A673 (cell line): ENCODE results near the gene CLSTN2. TPM values are rescaled to one million over a fixed set of nuclear protein-coding genes. Genes with fewer than 3 reads are reported as not detected.

Experiments used
- BruUV-seq: library from RNA; stranded (reverse); fragments of 400-500 nt; replicated peaks from 2 replicates; lab custom pipeline; 2021; lab: Mats Ljungman, UMichigan
- CTCF ChIA-PET: fragments of 300-600 bp; sonication (Branson Sonifier 250); formaldehyde crosslinking; loops from one replicate; lab custom pipeline; 2022; ENCODE audit warnings: antibody characterized with exemption; lab: Charles Lee
- POLR2A ChIA-PET: fragments of 300-600 bp; sonication (Branson Sonifier 250); formaldehyde crosslinking; loops from one replicate; lab custom pipeline; 2022; ENCODE audit warnings: antibody characterized with exemption; ENCODE audit not compliant: low non-redundant PET; lab: Charles Lee
- DNase-seq: peaks from one replicate; pipeline ENCODE4 v3.0.0-alpha.2; 2015; ENCODE audit warnings: low spot score
- H3K27ac ChIP-seq: fragments of 200-600 bp; sonication (generic); 2 replicates; pipeline ENCODE4 v1.5.1; 2016; ENCODE audit warnings: mixed run types, low read depth, mild to moderate bottlenecking, mixed read lengths, antibody characterized with exemption, low read length; ENCODE audit not compliant: poor library complexity, severe bottlenecking
- H3K27me3 ChIP-seq: fragments of 200-600 bp; sonication (generic); replicated peaks from 2 replicates; pipeline ENCODE4 v1.6.1; 2017; ENCODE audit warnings: mixed run types, low read depth, mild to moderate bottlenecking, mixed read lengths, antibody characterized with exemption, low read length; ENCODE audit not compliant: insufficient read depth, poor library complexity
- H3K36me3 ChIP-seq: fragments of 200-600 bp; sonication (generic); 2 replicates; pipeline ENCODE4 v1.6.1; 2016; ENCODE audit warnings: mixed run types, mild to moderate bottlenecking, mixed read lengths, antibody characterized with exemption, low read length; ENCODE audit not compliant: insufficient read depth, poor library complexity, severe bottlenecking
- H3K4me1 ChIP-seq: fragments of 200-600 bp; sonication (generic); 2 replicates; pipeline ENCODE4 v1.6.1; 2017; ENCODE audit warnings: mixed run types, mild to moderate bottlenecking, mixed read lengths, antibody characterized with exemption, low read length; ENCODE audit not compliant: insufficient read depth, poor library complexity, severe bottlenecking
- H3K4me3 ChIP-seq: fragments of 200-600 bp; sonication (generic); 2 replicates; pipeline ENCODE4 v1.5.1; 2016; ENCODE audit warnings: low read depth, mixed run types, mild to moderate bottlenecking, mixed read lengths, low read length; ENCODE audit not compliant: poor library complexity, severe bottlenecking
- H3K9me3 ChIP-seq: fragments of 200-600 bp; sonication (generic); 2 replicates; pipeline ENCODE4 v1.6.1; 2016; ENCODE audit warnings: mixed run types, low read depth, mild to moderate bottlenecking, mixed read lengths, antibody characterized with exemption, low read length; ENCODE audit not compliant: poor library complexity, severe bottlenecking
- EZH2 ChIP-seq: fragments of 200-600 bp; sonication (generic); IDR thresholded peaks from 2 replicates; pipeline ENCODE4 v1.6.1; 2017; ENCODE audit warnings: borderline replicate concordance, low read depth, mild to moderate bottlenecking, mixed read lengths, antibody characterized with exemption, low read length; ENCODE audit not compliant: poor library complexity, severe bottlenecking
- intact Hi-C: fragments of 100-400 bp; cut with micrococcal nuclease; formaldehyde crosslinking; loops from one replicate; pipeline ENCODE4 v1.10.0; 2022; ENCODE audit not compliant: unreplicated experiment
- total RNA-seq: library from RNA; stranded (reverse); gene quantifications from 2 replicates; pipeline ENCODE4 v1.2.3, GENCODE V29; 2021
- TF ChIP-seq, protein P1 (sequence below): fragments of 300-800, 200-600 bp; sonication (generic); conservative IDR thresholded peaks from 2 replicates; pipeline ENCODE4 v1.5.1; 2017; ENCODE audit warnings: low read depth, mild to moderate bottlenecking, antibody characterized with exemption, low read length, moderate library complexity, mixed read lengths

The CLSTN2 gene
- total RNA-seq, 1 experiment from 2014 or later, result 50.7 TPM

DNA sequence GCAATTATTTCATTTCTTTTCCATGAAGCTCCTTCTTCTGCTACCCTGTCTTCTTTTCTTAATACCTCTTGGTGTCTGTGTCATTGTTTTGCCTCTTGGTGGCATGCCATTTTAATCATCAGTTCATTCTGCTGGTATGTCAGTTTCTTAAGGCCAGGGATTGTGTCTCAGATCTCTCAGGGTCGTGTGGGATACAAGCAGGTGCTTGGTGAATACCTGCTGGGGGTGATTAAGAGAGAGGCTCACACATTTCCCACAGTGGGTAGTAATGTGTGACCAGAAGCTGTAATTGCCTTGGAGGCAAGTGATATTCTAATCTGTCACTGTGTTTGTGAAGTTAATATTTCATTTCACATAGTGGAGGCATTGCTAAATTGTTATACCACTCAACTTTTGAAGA is 381.5 kb downstream of the CLSTN2 start:
- Histone ChIP-seq H3K36me3 (no peaks in the 10 kb centered on the region), H3K27ac (no peak overlapping the region), H3K27me3 (no peaks in the 10 kb centered on the region), H3K9me3 (no peaks in the 10 kb centered on the region), H3K4me1 (no peaks in the 10 kb centered on the region), H3K4me3 (no peak overlapping the region)
- BruUV-seq, result no TSS peak
- ChIA-PET CTCF (no interaction called here), POLR2A (no interaction called here)
- TF ChIP-seq, protein P1, sequence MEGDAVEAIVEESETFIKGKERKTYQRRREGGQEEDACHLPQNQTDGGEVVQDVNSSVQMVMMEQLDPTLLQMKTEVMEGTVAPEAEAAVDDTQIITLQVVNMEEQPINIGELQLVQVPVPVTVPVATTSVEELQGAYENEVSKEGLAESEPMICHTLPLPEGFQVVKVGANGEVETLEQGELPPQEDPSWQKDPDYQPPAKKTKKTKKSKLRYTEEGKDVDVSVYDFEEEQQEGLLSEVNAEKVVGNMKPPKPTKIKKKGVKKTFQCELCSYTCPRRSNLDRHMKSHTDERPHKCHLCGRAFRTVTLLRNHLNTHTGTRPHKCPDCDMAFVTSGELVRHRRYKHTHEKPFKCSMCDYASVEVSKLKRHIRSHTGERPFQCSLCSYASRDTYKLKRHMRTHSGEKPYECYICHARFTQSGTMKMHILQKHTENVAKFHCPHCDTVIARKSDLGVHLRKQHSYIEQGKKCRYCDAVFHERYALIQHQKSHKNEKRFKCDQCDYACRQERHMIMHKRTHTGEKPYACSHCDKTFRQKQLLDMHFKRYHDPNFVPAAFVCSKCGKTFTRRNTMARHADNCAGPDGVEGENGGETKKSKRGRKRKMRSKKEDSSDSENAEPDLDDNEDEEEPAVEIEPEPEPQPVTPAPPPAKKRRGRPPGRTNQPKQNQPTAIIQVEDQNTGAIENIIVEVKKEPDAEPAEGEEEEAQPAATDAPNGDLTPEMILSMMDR, result no peak
- TF ChIP-seq EZH2, result no peak
- intact Hi-C loops, result no loop called here
- DNase-seq, result no peak

DNA sequence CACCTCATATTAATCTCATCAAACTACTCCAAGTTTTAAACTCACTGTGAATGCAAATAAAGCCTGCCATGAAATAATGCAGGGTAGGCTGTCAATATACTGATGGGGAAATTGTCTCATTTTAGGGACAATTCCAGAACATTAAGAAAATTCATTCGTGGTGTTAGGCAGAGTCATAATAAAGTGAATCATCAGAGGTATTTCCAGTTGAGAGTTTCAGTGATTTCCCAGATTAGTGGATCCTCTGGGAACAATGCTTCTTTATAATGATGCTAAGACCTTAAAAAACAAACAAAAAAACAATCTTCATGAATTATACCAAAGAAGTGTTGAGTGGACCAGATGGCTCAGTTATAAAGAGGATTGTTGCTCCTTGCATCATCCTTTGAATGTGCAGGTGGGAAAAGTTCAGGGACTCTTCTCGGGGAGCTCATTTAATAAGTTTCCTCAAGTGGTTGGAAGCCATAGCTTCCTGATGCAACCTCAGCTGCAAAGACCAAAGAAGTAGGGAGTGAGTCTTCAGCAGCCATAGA is 381.9 kb downstream of the CLSTN2 start:
- H3K36me3 ChIP-seq, result no peaks in the 10 kb centered on the region
- POLR2A ChIA-PET, result no interaction called here
- BruUV-seq, result no TSS peak
- no peak for DNase-seq
- no peaks in the 10 kb centered on the region for H3K27me3 ChIP-seq
- H3K27ac ChIP-seq, result no peak overlapping the region
- H3K4me1 ChIP-seq, result no peaks in the 10 kb centered on the region
- H3K9me3 ChIP-seq, result no peaks in the 10 kb centered on the region
- no peak overlapping the region for H3K4me3 ChIP-seq
- CTCF ChIA-PET, result no interaction called here
- intact Hi-C loops, result no loop called here
- TF ChIP-seq, protein P1, result no peak
- TF ChIP-seq EZH2, result no peak

DNA sequence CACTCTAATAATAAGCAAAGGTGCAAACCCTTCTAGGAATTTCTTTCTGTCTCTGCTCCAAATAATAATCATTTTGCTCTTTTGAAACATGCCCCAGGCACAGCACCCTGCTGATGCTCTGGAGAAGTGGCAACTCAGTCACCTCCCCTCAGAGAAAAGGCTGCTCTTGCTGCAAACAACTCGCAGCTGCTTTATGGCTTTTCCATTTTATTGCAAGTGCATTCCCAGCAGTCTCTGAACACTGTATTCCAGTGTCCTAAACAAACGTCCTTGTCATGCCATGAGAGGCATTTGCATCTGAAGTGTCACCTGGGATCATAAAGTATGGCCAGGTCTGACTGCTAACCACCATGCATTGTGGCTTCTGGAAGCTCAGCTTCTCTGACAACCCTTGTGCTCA is 384.8 kb downstream of the CLSTN2 start:
- Histone ChIP-seq H3K9me3 (no peaks in the 10 kb centered on the region), H3K36me3 (no peaks in the 10 kb centered on the region), H3K27me3 (no peaks in the 10 kb centered on the region), H3K4me1 (no peaks in the 10 kb centered on the region), H3K4me3 (no peak overlapping the region), H3K27ac (no peak overlapping the region)
- ChIA-PET POLR2A (no interaction called here), CTCF (no interaction called here)
- intact Hi-C loops, result no loop called here
- no peak for TF ChIP-seq EZH2
- TF ChIP-seq, protein P1, result no peak
- BruUV-seq, result no TSS peak
- no peak for DNase-seq
